GM12892 (cell line): ENCODE measurements around the gene HK1.

Source experiments
- POLR2A ChIP-seq: IDR thresholded peaks from 2 replicates; pipeline ENCODE4 v1.6.1; 2011; ENCODE audit warnings: low read depth, low read length, control low read depth
- POLR2AphosphoS5 ChIP-seq: IDR thresholded peaks from 2 replicates; pipeline ENCODE4 v1.6.1; 2011; ENCODE audit warnings: low read depth, low read length, control low read depth
- TAF1 ChIP-seq: IDR thresholded peaks from 2 replicates; pipeline ENCODE4 v1.6.1; 2011; ENCODE audit warnings: low read depth, mild to moderate bottlenecking, control low read depth, low read length, borderline replicate concordance

GRCh38 chr10:69352569-69353264 lies 74.4 kb downstream of the HK1 start:
- TF ChIP-seq TAF1 (no peak), POLR2A (no peak), POLR2AphosphoS5 (no peak)
